Vagina (tissue), 2 donors: ENCODE measurements around the gene FBLN7. TPM values are rescaled to one million over a fixed set of nuclear protein-coding genes. Genes with fewer than 3 reads are reported as not detected.

Source experiments
- DNase-seq, 2 donors: peaks; one replicate each; pipeline ENCODE4 v3.0.0-alpha.2; 2017; ENCODE audit errors: extremely low spot score in 2 of 2
- H3K27ac ChIP-seq: fragments of 200-600 bp; sonication (generic); one replicate; pipeline ENCODE4 v1.5.1; 2019
- H3K27me3 ChIP-seq: fragments of 200-600 bp; sonication (generic); one replicate; pipeline ENCODE4 v1.5.1; 2019
- H3K36me3 ChIP-seq, 2 donors: fragments of 200-600 bp; sonication (generic); one replicate each; pipeline ENCODE4 v1.5.1; 2017 to 2019
- H3K4me1 ChIP-seq: fragments of 200-600 bp; sonication (generic); one replicate; pipeline ENCODE4 v1.5.1; 2019
- H3K4me3 ChIP-seq, 2 donors: fragments of 200-600 bp; sonication (generic); 1 replicate in 1 of 2; 2 replicates in 1 of 2; pipeline ENCODE4 v1.5.1; 2016 to 2019
- H3K9me3 ChIP-seq: fragments of 200-600 bp; sonication (generic); one replicate; pipeline ENCODE4 v1.5.1; 2019
- CTCF ChIP-seq, 3 experiments: fragments of 450-650 bp in 2 of 3; fragments of 200-600 bp in 1 of 3; sonication (generic) in 1 of 3; IDR thresholded peaks; one replicate each; pipeline ENCODE4 v1.5.1; 2017 to 2019; ENCODE audit warnings: antibody characterized with exemption in 3 of 3, mild to moderate bottlenecking in 2 of 3, moderate library complexity in 2 of 3
- POLR2A ChIP-seq, 2 donors: fragments of 450-650 bp; IDR thresholded peaks; one replicate each; pipeline ENCODE4 v1.6.1; 2017; ENCODE audit warnings: antibody characterized with exemption in 2 of 2, mild to moderate bottlenecking in 2 of 2, moderate library complexity in 2 of 2
- POLR2AphosphoS5 ChIP-seq, 2 donors: sonication (generic); formaldehyde crosslinking; IDR thresholded peaks; one replicate each; pipeline ENCODE4 v1.9.0; 2017; ENCODE audit warnings: antibody characterized with exemption in 2 of 2, mild to moderate bottlenecking in 2 of 2, low read depth in 1 of 2; ENCODE audit not compliant: insufficient read depth in 1 of 2
- intact Hi-C: fragments of 100-400 bp; cut with DNase I; formaldehyde crosslinking; loops from one replicate; pipeline ENCODE4 v1.15.1; 2023
- total RNA-seq: library from RNA; depleted of rRNA; stranded (reverse); fragments of >200 nt; gene quantifications from one replicate; pipeline ENCODE4 v1.2.3, GENCODE V29; 2016

FBLN7 gene
- total RNA-seq, 1 donor from 2014 or later = 11.5 TPM

GRCh38 chr2:112147382-112148168, 9.4 kb downstream of the FBLN7 start:
- intact Hi-C loops = no loop called here
- TF ChIP-seq POLR2AphosphoS5 (IDR thresholded peaks at IDR 0.05; ENCODE audit: insufficient read depth in 1 of 2, low read depth in 1 of 2) (no peak), CTCF (IDR thresholded peaks at IDR 0.05) (no peak), POLR2A (IDR thresholded peaks at IDR 0.05) (no peak)
- Histone ChIP-seq H3K9me3 (no peaks in the 10 kb centered on the region), H3K4me3 (no peak overlapping the region), H3K27ac (no peak overlapping the region), H3K27me3 (no peaks in the 10 kb centered on the region), H3K36me3 (no peaks in the 10 kb centered on the region), H3K4me1 (no peaks in the 10 kb centered on the region)
- no peak for DNase-seq

- Histone ChIP-seq H3K4me1 (no peaks in the 10 kb centered on the region), H3K27me3 (no peaks in the 10 kb centered on the region), H3K4me3 (no peak overlapping the region), H3K36me3 (no peaks in the 10 kb centered on the region), H3K27ac (no peak overlapping the region), H3K9me3 (no peaks in the 10 kb centered on the region)
- intact Hi-C loops = no loop called here
- no peak for DNase-seq
- TF ChIP-seq POLR2AphosphoS5 (IDR thresholded peaks at IDR 0.05; ENCODE audit: insufficient read depth in 1 of 2, low read depth in 1 of 2) = no peak
- no peak for TF ChIP-seq CTCF (IDR thresholded peaks at IDR 0.05)
- TF ChIP-seq POLR2A (IDR thresholded peaks at IDR 0.05) = no peak
These were observed 10.3 kb downstream of the FBLN7 start for GRCh38 chr2:112148477-112148876.

- intact Hi-C loops = no loop called here
- DNase-seq = no peak
- Histone ChIP-seq H3K4me1 (no peaks in the 10 kb centered on the region), H3K27me3 (no peaks in the 10 kb centered on the region), H3K27ac (peak overlapping the region; percentile 72), H3K9me3 (no peaks in the 10 kb centered on the region), H3K4me3 (no peak overlapping the region), H3K36me3 (no peaks in the 10 kb centered on the region)
- no peak for TF ChIP-seq CTCF (IDR thresholded peaks at IDR 0.05)
These were observed 11.0 kb downstream of the FBLN7 start for GRCh38 chr2:112149194-112149593.

GRCh38 chr2:112149866-112150435, 11.8 kb downstream of the FBLN7 start:
- Histone ChIP-seq H3K27me3 (no peaks in the 10 kb centered on the region), H3K9me3 (no peaks in the 10 kb centered on the region), H3K4me3 (no peak overlapping the region), H3K4me1 (no peaks in the 10 kb centered on the region), H3K27ac (peak overlapping the region; percentile 72), H3K36me3 (no peaks in the 10 kb centered on the region)
- intact Hi-C loops = no loop called here
- TF ChIP-seq POLR2A (IDR thresholded peaks at IDR 0.05) = no peak
- no peak for TF ChIP-seq POLR2AphosphoS5 (IDR thresholded peaks at IDR 0.05; ENCODE audit: insufficient read depth in 1 of 2, low read depth in 1 of 2)
- TF ChIP-seq CTCF (IDR thresholded peaks at IDR 0.05) = no peak
- no peak for DNase-seq

- Histone ChIP-seq H3K27ac (peak overlapping the region; percentile 72), H3K36me3 (no peaks in the 10 kb centered on the region), H3K4me1 (no peaks in the 10 kb centered on the region), H3K27me3 (no peaks in the 10 kb centered on the region), H3K4me3 (no peak overlapping the region), H3K9me3 (no peaks in the 10 kb centered on the region)
- TF ChIP-seq POLR2A (IDR thresholded peaks at IDR 0.05) = no peak
- no peak for TF ChIP-seq POLR2AphosphoS5 (IDR thresholded peaks at IDR 0.05; ENCODE audit: insufficient read depth in 1 of 2, low read depth in 1 of 2)
- TF ChIP-seq CTCF (IDR thresholded peaks at IDR 0.05) = no peak
- no peak for DNase-seq
- intact Hi-C loops = no loop called here
These were observed 12.3 kb downstream of the FBLN7 start for GRCh38 chr2:112150447-112150846.
